HL-60 (cell line): ENCODE measurements around the gene NKAIN4.

Source experiments
- GABPA ChIP-seq: IDR thresholded peaks from 2 replicates; pipeline ENCODE4 v1.6.1; 2012; ENCODE audit warnings: low read depth
- POLR2AphosphoS5 ChIP-seq: IDR thresholded peaks from 2 replicates; pipeline ENCODE4 v1.6.1; 2012; ENCODE audit warnings: low read depth
- TF ChIP-seq, protein P1 (sequence below): IDR thresholded peaks from one replicate; pipeline ENCODE4 v1.5.1; 2011; ENCODE audit warnings: low read length, control low read depth, inconsistent platforms; ENCODE audit not compliant: insufficient read depth
- TF ChIP-seq, protein P2 (sequence below): IDR thresholded peaks from 2 replicates; pipeline ENCODE4 v1.6.1; 2012; ENCODE audit warnings: low read depth; ENCODE audit not compliant: insufficient replicate concordance

DNA sequence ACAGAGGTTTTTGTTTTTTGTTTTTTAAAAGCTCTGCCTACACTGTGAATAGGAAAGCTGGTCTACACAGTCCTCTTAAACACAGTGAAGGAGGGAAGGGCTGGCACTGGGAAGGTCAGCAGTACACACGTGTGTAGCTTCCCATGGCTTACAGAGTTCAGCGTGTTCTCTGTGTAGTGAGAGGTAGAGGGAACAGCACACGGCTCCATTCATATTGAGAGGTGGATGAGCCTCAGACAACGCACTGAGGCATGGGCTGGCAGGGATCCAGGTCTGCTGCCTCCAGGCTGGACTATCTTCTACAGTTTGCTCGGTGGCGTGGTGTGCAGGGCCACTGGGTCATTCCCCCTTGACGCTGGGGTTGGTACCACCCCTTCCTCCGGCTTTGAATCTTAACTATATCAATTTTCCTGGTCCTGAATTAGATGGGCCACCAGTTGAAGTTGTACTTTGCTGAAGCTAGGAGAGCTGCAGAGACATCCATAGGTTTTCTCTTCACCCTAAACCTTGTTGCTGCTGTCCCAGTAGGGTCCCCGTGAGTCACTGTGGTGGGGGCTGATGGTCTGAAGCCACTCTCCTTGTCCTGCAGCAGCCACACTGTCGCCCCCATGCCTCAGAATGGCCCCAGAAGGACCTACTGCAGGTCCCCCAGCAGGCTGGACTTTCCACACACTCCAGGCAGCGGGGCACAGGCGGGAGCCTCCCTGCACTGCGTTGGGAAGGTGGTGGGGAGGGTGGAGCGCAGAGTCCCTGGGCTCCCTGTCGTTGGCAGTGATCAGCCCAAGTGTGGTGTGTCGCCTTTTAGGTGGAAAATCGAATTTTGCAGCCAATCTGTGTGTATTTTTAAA lies 20.3 kb upstream of the NKAIN4 start:
- TF ChIP-seq, protein P1, sequence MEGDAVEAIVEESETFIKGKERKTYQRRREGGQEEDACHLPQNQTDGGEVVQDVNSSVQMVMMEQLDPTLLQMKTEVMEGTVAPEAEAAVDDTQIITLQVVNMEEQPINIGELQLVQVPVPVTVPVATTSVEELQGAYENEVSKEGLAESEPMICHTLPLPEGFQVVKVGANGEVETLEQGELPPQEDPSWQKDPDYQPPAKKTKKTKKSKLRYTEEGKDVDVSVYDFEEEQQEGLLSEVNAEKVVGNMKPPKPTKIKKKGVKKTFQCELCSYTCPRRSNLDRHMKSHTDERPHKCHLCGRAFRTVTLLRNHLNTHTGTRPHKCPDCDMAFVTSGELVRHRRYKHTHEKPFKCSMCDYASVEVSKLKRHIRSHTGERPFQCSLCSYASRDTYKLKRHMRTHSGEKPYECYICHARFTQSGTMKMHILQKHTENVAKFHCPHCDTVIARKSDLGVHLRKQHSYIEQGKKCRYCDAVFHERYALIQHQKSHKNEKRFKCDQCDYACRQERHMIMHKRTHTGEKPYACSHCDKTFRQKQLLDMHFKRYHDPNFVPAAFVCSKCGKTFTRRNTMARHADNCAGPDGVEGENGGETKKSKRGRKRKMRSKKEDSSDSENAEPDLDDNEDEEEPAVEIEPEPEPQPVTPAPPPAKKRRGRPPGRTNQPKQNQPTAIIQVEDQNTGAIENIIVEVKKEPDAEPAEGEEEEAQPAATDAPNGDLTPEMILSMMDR: no peak
- TF ChIP-seq, protein P2, sequence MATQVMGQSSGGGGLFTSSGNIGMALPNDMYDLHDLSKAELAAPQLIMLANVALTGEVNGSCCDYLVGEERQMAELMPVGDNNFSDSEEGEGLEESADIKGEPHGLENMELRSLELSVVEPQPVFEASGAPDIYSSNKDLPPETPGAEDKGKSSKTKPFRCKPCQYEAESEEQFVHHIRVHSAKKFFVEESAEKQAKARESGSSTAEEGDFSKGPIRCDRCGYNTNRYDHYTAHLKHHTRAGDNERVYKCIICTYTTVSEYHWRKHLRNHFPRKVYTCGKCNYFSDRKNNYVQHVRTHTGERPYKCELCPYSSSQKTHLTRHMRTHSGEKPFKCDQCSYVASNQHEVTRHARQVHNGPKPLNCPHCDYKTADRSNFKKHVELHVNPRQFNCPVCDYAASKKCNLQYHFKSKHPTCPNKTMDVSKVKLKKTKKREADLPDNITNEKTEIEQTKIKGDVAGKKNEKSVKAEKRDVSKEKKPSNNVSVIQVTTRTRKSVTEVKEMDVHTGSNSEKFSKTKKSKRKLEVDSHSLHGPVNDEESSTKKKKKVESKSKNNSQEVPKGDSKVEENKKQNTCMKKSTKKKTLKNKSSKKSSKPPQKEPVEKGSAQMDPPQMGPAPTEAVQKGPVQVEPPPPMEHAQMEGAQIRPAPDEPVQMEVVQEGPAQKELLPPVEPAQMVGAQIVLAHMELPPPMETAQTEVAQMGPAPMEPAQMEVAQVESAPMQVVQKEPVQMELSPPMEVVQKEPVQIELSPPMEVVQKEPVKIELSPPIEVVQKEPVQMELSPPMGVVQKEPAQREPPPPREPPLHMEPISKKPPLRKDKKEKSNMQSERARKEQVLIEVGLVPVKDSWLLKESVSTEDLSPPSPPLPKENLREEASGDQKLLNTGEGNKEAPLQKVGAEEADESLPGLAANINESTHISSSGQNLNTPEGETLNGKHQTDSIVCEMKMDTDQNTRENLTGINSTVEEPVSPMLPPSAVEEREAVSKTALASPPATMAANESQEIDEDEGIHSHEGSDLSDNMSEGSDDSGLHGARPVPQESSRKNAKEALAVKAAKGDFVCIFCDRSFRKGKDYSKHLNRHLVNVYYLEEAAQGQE: no peak
- TF ChIP-seq POLR2AphosphoS5 (no peak), GABPA (no peak)
